G401 (cell line): ENCODE results near the gene CAMK4. TPM values are rescaled to one million over a fixed set of nuclear protein-coding genes. Genes with fewer than 3 reads are reported as not detected.
"Not testable (repeated sequence)": the region's sequence is repeated elsewhere in the genome, so short reads cannot be mapped to it uniquely, and the experiment has no call there.

Experiments used
- DNase-seq: peaks from one replicate; pipeline ENCODE4 v3.0.0-alpha.2; 2015; ENCODE audit warnings: low spot score
- in situ Hi-C: cut with HindIII; loops from 2 replicates; pipeline ENCODE4 v1.10.0; 2016; ENCODE audit warnings: low sequenced_read_pairs, mixed read lengths
- total RNA-seq: library from RNA; depleted of rRNA; stranded (reverse); fragments of >200 nt; shearing (Covaris generic); gene quantifications from 2 replicates; pipeline ENCODE4 v1.2.3, GENCODE V29; 2014

Gene CAMK4
- total RNA-seq, 1 experiment from 2014 or later = not detected

- DNase-seq = peak; percentile 72
- in situ Hi-C loops = no loop called here
Measured at GRCh38 chr5:111296570-111296969, 72.4 kb downstream of the CAMK4 start.

- in situ Hi-C loops = no loop called here
- DNase-seq = no peak
Measured at GRCh38 chr5:111299067-111299481, 74.9 kb downstream of the CAMK4 start.

- in situ Hi-C loops = no loop called here
- no peak for DNase-seq
Measured at GRCh38 chr5:111299831-111300432, 75.7 kb downstream of the CAMK4 start.

- DNase-seq = no peak
- in situ Hi-C loops = no loop called here
Measured at GRCh38 chr5:111301264-111301663, 77.1 kb downstream of the CAMK4 start.

- not testable (repeated sequence) for DNase-seq
Measured at GRCh38 chr5:111302043-111302442, 77.9 kb downstream of the CAMK4 start.

GRCh38 chr5:111308951-111309350 is 84.8 kb downstream of the CAMK4 start:
- no peak for DNase-seq
- in situ Hi-C loops = no loop called here

More at GRCh38 chr5:111302043-111302442, 77.9 kb downstream of the CAMK4 start:
- in situ Hi-C loops = not testable (repeated sequence)

- DNase-seq = no peak
- in situ Hi-C loops = no loop called here
Measured at GRCh38 chr5:111309384-111309783, 85.2 kb downstream of the CAMK4 start.

- in situ Hi-C loops = no loop called here
Measured at GRCh38 chr5:111310711-111311620, 86.8 kb downstream of the CAMK4 start.

GRCh38 chr5:111311666-111312065 is 87.5 kb downstream of the CAMK4 start:
- in situ Hi-C loops = no loop called here
- no peak for DNase-seq

More at GRCh38 chr5:111310711-111311620, 86.8 kb downstream of the CAMK4 start:
- peak; percentile 88 for DNase-seq

GRCh38 chr5:111313017-111313724 is 89.0 kb downstream of the CAMK4 start:
- DNase-seq = no peak
- in situ Hi-C loops = no loop called here

- in situ Hi-C loops = no loop called here
- no peak for DNase-seq
Measured at GRCh38 chr5:111320953-111321352, 96.8 kb downstream of the CAMK4 start.

- in situ Hi-C loops = no loop called here
- DNase-seq = no peak
Measured at GRCh38 chr5:111321376-111321775, 97.2 kb downstream of the CAMK4 start.

GRCh38 chr5:111326551-111326950 is 102.4 kb downstream of the CAMK4 start:
- in situ Hi-C loops = no loop called here
- DNase-seq = no peak

GRCh38 chr5:111337133-111337532 is 112.9 kb downstream of the CAMK4 start:
- no peak for DNase-seq
- in situ Hi-C loops = no loop called here

- in situ Hi-C loops = no loop called here
- DNase-seq = no peak
Measured at GRCh38 chr5:111337688-111338087, 113.5 kb downstream of the CAMK4 start.

- in situ Hi-C loops = no loop called here
- DNase-seq = no peak
Measured at GRCh38 chr5:111345731-111346130, 121.5 kb downstream of the CAMK4 start.

- in situ Hi-C loops = no loop called here
- DNase-seq = no peak
Measured at GRCh38 chr5:111347021-111347420, 122.8 kb downstream of the CAMK4 start.

- DNase-seq = no peak
- in situ Hi-C loops = no loop called here
Measured at GRCh38 chr5:111348661-111349329, 124.6 kb downstream of the CAMK4 start.

- in situ Hi-C loops = no loop called here
- DNase-seq = no peak
Measured at GRCh38 chr5:111349429-111349828, 125.2 kb downstream of the CAMK4 start.
